ENCODE results near the gene ZNF559. TPM values are rescaled to one million over a fixed set of nuclear protein-coding genes. Genes with fewer than 3 reads are reported as not detected.

Gene ZNF559
- total RNA-seq, 4 donors from 2014 or later = 7.8 to 33.6 (median 11.5) TPM

- ATAC-seq (ENCODE audit: low FRiP score) = no peak
- no peak for DNase-seq (ENCODE audit: low spot score)
- TF ChIP-seq CTCF (IDR thresholded peaks at IDR 0.05) = no peak
Measured at GRCh38 chr19:9354651-9355050, 30.7 kb downstream of the ZNF559 start.

- DNase-seq (ENCODE audit: low spot score) = no peak
Measured at GRCh38 chr19:9362905-9363304, 38.9 kb downstream of the ZNF559 start, which contains the start of gene ZNF177. TSS of gene ZNF177 (plus strand) at chr19:9363013. CDS start at chr19:9378312, 15,299 bp downstream.

GRCh38 chr19:9370738-9371619 lies 47.0 kb downstream of the ZNF559 start:
- ATAC-seq (ENCODE audit: low FRiP score) (no peak), DNase-seq (ENCODE audit: low spot score) (no peak)
- no peak for TF ChIP-seq CTCF (IDR thresholded peaks at IDR 0.05)

More at GRCh38 chr19:9362905-9363304, 38.9 kb downstream of the ZNF559 start, which contains the start of gene ZNF177:
- no peak for TF ChIP-seq CTCF (IDR thresholded peaks at IDR 0.05)
- ATAC-seq (ENCODE audit: low FRiP score) = no peak

GRCh38 chr19:9381361-9381785 lies 57.4 kb downstream of the ZNF559 start:
- no peak for TF ChIP-seq CTCF (IDR thresholded peaks at IDR 0.05)
- ATAC-seq (ENCODE audit: low FRiP score) (no peak), DNase-seq (ENCODE audit: low spot score) (no peak)

Other genes starting within 250 kb of the ZNF559 start
- not detected for gene OR1M1, start 237.1 kb upstream of the ZNF559 start, total RNA-seq
- not detected for gene OR7G2, start 216.7 kb upstream of the ZNF559 start, total RNA-seq
- gene OR7G1, start 208.4 kb upstream of the ZNF559 start, total RNA-seq = not detected
- gene OR7G3, start 197.2 kb upstream of the ZNF559 start, total RNA-seq = not detected
- 10 to 100 TPM; 18.2 to 33.5 (median 19.0) TPM for gene ZNF317, start 183.8 kb upstream of the ZNF559 start, total RNA-seq
- not detected for gene OR7D2, start 145.2 kb upstream of the ZNF559 start, total RNA-seq
- not detected for gene OR7D4, start 104.6 kb upstream of the ZNF559 start, total RNA-seq
- not detected for gene OR7E24, start 73.2 kb upstream of the ZNF559 start, total RNA-seq
- gene ZNF699, start 14.3 kb upstream of the ZNF559 start, total RNA-seq = 10 to 100 TPM in 1 of 4 donors, 1 to 10 TPM in 3; 3.7 to 12.9 (median 7.2) TPM
- 10 to 100 TPM in 1 of 4 donors, 1 to 10 TPM in 3; 1.8 to 10.2 (median 2.9) TPM for gene ZNF177, start 38.8 kb downstream of the ZNF559 start, total RNA-seq
- 10 to 100 TPM; 15.6 to 28.4 (median 20.3) TPM for gene ZNF266, start 111.4 kb downstream of the ZNF559 start, total RNA-seq
- under 1 TPM in 1 of 4 donors, not detected in 3; 0.79 TPM for gene ZNF560, start 174.4 kb downstream of the ZNF559 start, total RNA-seq
- gene ZNF426, start 214.5 kb downstream of the ZNF559 start, total RNA-seq = 10 to 100 TPM; 10.0 to 21.1 (median 11.4) TPM

Measured in omental fat pad (tissue), 4 donors.